Measurements from ENCODE around the gene KRTAP6-2.

- no peak for TF ChIP-seq POLR2A (IDR thresholded peaks at IDR 0.05)
- no peak for TF ChIP-seq CTCF (IDR thresholded peaks at IDR 0.05)
- no peak for TF ChIP-seq EP300 (IDR thresholded peaks at IDR 0.05; ENCODE audit: low read depth)
Measured at GRCh38 chr21:30615199-30615598, 16.5 kb upstream of the KRTAP6-2 start.
